Body of pancreas (tissue), 4 donors: ENCODE data around the gene ITIH5. TPM values are rescaled to one million over a fixed set of nuclear protein-coding genes. Genes with fewer than 3 reads are reported as not detected.

Experiments
- ATAC-seq: fragments of 150-250 bp; one replicate; pipeline ENCODE4 v1.9.1; 2016
- DNase-seq, 4 donors: peaks; one replicate each; pipeline ENCODE4 v3.0.0-alpha.2; 2019
- H3K27ac ChIP-seq, 4 donors: fragments of 200-600 bp; sonication (generic); 1 replicate in 3 of 4; 2 replicates in 1 of 4; pipeline versions ENCODE4 v1.5.1 to v1.6.1; 2016 to 2019; ENCODE audit warnings: mild to moderate bottlenecking in 1 of 4, mixed read lengths in 1 of 4, moderate library complexity in 1 of 4
- H3K27me3 ChIP-seq, 2 donors: fragments of 200-600 bp; sonication (generic); one replicate each; pipeline ENCODE4 v1.6.0; 2016; ENCODE audit warnings: mild to moderate bottlenecking in 1 of 2
- H3K36me3 ChIP-seq, 2 donors: fragments of 200-600 bp; sonication (generic); replicated peaks in 1 of 2; 2 replicates each; pipeline ENCODE4 v1.5.1; 2016; ENCODE audit warnings: low read depth in 2 of 2; ENCODE audit not compliant: insufficient read depth in 1 of 2
- H3K4me1 ChIP-seq: fragments of 200-600 bp; sonication (generic); one replicate; pipeline ENCODE4 v1.6.0; 2016
- H3K4me3 ChIP-seq, 2 donors: fragments of 200-600 bp; sonication (generic); 1 replicate in 1 of 2; 2 replicates in 1 of 2; pipeline ENCODE4 v1.5.1; 2016 to 2019
- H3K9me3 ChIP-seq, 3 donors: fragments of 200-600 bp; sonication (generic); 1 replicate in 2 of 3; 2 replicates in 1 of 3; pipeline ENCODE4 v1.5.1; 2016
- CTCF ChIP-seq, 7 experiments: fragments of 450-650 bp in 4 of 7; fragments of 200-600 bp in 3 of 7; sonication (generic) in 3 of 7; IDR thresholded peaks; one replicate each; pipeline ENCODE4 v1.5.1; 2016 to 2019; ENCODE audit warnings: antibody characterized with exemption in 7 of 7
- POLR2A ChIP-seq, 3 donors: fragments of 450-650 bp; IDR thresholded peaks; one replicate each; pipeline ENCODE4 v1.6.1; 2016; ENCODE audit warnings: antibody characterized with exemption in 3 of 3, mild to moderate bottlenecking in 2 of 3
- WGBS, 2 donors: methylation state at CpG; one replicate each; pipeline ENCODE4 v1.1.5; 2017; 5-methylcytosine and 5-hydroxymethylcytosine counted together
- intact Hi-C: fragments of 100-400 bp; cut with DNase I; formaldehyde crosslinking; loops from one replicate; pipeline ENCODE4 v1.15.1; 2023
- total RNA-seq, 2 donors: library from RNA; depleted of rRNA; stranded (reverse); fragments of >200 nt; gene quantifications; one replicate each; pipeline ENCODE4 v1.1.0, GENCODE V29; 2016

ITIH5 gene
- total RNA-seq, 2 donors from 2014 or later: 8.6 to 9.9 TPM

GRCh38 chr10:7651853-7652470 lies 14.8 kb downstream of the ITIH5 start:
- Histone ChIP-seq H3K27me3 (no peaks in the 10 kb centered on the region), H3K9me3 (peaks cover 0 to 4% (median 0%) of the 10 kb centered on the region in 3 donors), H3K27ac (no peak overlapping the region), H3K36me3 (no peaks in the 10 kb centered on the region), H3K4me3 (no peak overlapping the region), H3K4me1 (no peaks in the 10 kb centered on the region)
- DNase-seq: no peak
- WGBS, 2 donors: 73 to 85% methylated on average over 7 of the region's 7 CpGs
- no peak for ATAC-seq
- no peak for TF ChIP-seq POLR2A (IDR thresholded peaks at IDR 0.05)
- no peak for TF ChIP-seq CTCF (IDR thresholded peaks at IDR 0.05)
- intact Hi-C loops: no loop called here

GRCh38 chr10:7649673-7650300 lies 17.0 kb downstream of the ITIH5 start:
- TF ChIP-seq CTCF (IDR thresholded peaks at IDR 0.05): no peak
- no peak for TF ChIP-seq POLR2A (IDR thresholded peaks at IDR 0.05)
- intact Hi-C loops: no loop called here
- Histone ChIP-seq H3K36me3 (no peaks in the 10 kb centered on the region), H3K4me3 (no peak overlapping the region), H3K27me3 (no peaks in the 10 kb centered on the region), H3K9me3 (peaks cover 0 to 4% (median 0%) of the 10 kb centered on the region in 3 donors), H3K4me1 (no peaks in the 10 kb centered on the region), H3K27ac (no peak overlapping the region)
- ATAC-seq (no peak), DNase-seq (no peak)
- WGBS, 2 donors: 69 to 72% methylated on average over 6 of the region's 6 CpGs

- no peaks in the 10 kb centered on the region for H3K27me3 ChIP-seq
- peaks cover 0 to 4% (median 0%) of the 10 kb centered on the region in 3 donors for H3K9me3 ChIP-seq
- ATAC-seq (no peak), DNase-seq (no peak)
- TF ChIP-seq POLR2A (IDR thresholded peaks at IDR 0.05) (no peak), CTCF (IDR thresholded peaks at IDR 0.05) (no peak)
- no peaks in the 10 kb centered on the region for H3K36me3 ChIP-seq
- 58 to 72% methylated on average over 3 to 4 of the region's 4 CpGs for WGBS, 2 donors
- H3K4me3 ChIP-seq: no peak overlapping the region
- no peaks in the 10 kb centered on the region for H3K4me1 ChIP-seq
- intact Hi-C loops: no loop called here
- no peak overlapping the region for H3K27ac ChIP-seq
These were observed 19.6 kb downstream of the ITIH5 start for GRCh38 chr10:7647062-7647664.

GRCh38 chr10:7642491-7643011 lies 24.2 kb downstream of the ITIH5 start:
- 53 to 70% methylated on average over 5 of the region's 5 CpGs for WGBS, 2 donors
- H3K4me1 ChIP-seq: no peaks in the 10 kb centered on the region
- H3K4me3 ChIP-seq: no peak overlapping the region
- peaks cover 0 to 4% (median 0%) of the 10 kb centered on the region in 3 donors for H3K9me3 ChIP-seq
- no peaks in the 10 kb centered on the region for H3K27me3 ChIP-seq
- TF ChIP-seq POLR2A (IDR thresholded peaks at IDR 0.05): no peak
- no peak for TF ChIP-seq CTCF (IDR thresholded peaks at IDR 0.05)
- H3K27ac ChIP-seq: no peak overlapping the region
- intact Hi-C loops: no loop called here
- no peaks in the 10 kb centered on the region for H3K36me3 ChIP-seq
- DNase-seq (no peak), ATAC-seq (no peak)
